NCI-H524 (cell line): Measurements from ENCODE around the gene GHRHR.

Experiments
- DNase-seq, 2 experiments: peaks; one replicate each; lab custom pipeline; 2025; lab: John Stamatoyannopoulos, UW

GHRHR gene

GRCh38 chr7:30928254-30928872 lies 35.4 kb upstream of the GHRHR start:
- no peak for DNase-seq

GRCh38 chr7:30929686-30930085 lies 34.1 kb upstream of the GHRHR start:
- DNase-seq: no peak

- no peak for DNase-seq
Observed at GRCh38 chr7:30930621-30931020, 33.1 kb upstream of the GHRHR start.

GRCh38 chr7:30931161-30931928 lies 32.4 kb upstream of the GHRHR start:
- no peak for DNase-seq

GRCh38 chr7:30931929-30932540 lies 31.7 kb upstream of the GHRHR start:
- DNase-seq: no peak

- DNase-seq: no peak
Observed at GRCh38 chr7:30932562-30932961, 31.2 kb upstream of the GHRHR start.

- peak; percentile 41 to 74 for DNase-seq
Observed at GRCh38 chr7:30933124-30933974, 30.4 kb upstream of the GHRHR start.

- no peak for DNase-seq
Observed at GRCh38 chr7:30934225-30934624, 29.5 kb upstream of the GHRHR start.

- DNase-seq: no peak
Observed at GRCh38 chr7:30934732-30935568, 28.8 kb upstream of the GHRHR start.

- DNase-seq: no peak
Observed at GRCh38 chr7:30935569-30935877, 28.2 kb upstream of the GHRHR start.

GRCh38 chr7:30936650-30937245 lies 27.0 kb upstream of the GHRHR start:
- no peak for DNase-seq

GRCh38 chr7:30937416-30937815 lies 26.3 kb upstream of the GHRHR start:
- no peak for DNase-seq

GRCh38 chr7:30938435-30939316 lies 25.1 kb upstream of the GHRHR start:
- peak; percentile 93 to 96 for DNase-seq

- no peak for DNase-seq
Observed at GRCh38 chr7:30941582-30942323, 22.0 kb upstream of the GHRHR start.

GRCh38 chr7:30950197-30950596 lies 13.6 kb upstream of the GHRHR start:
- no peak for DNase-seq

GRCh38 chr7:30954914-30955313 lies 8.8 kb upstream of the GHRHR start:
- no peak for DNase-seq

- no peak for DNase-seq
Observed at GRCh38 chr7:30956704-30957103, 7.0 kb upstream of the GHRHR start.

GRCh38 chr7:30965372-30965771 lies 1.6 kb downstream of the GHRHR start:
- no peak for DNase-seq

GRCh38 chr7:30965883-30966282 lies 2.1 kb downstream of the GHRHR start:
- DNase-seq: no peak
